NB4 (cell line): ENCODE results near the gene FNIP2.

ENCODE experiments used
- CTCF ChIP-seq: IDR thresholded peaks from one replicate; pipeline ENCODE4 v1.5.1; 2012; ENCODE audit warnings: low read depth, low read length
- MYC ChIP-seq: IDR thresholded peaks from 2 replicates; pipeline ENCODE4 v1.6.1; 2011; ENCODE audit warnings: low read depth, low read length
- POLR2A ChIP-seq: IDR thresholded peaks from 2 replicates; pipeline ENCODE4 v1.6.1; 2011; ENCODE audit warnings: mild to moderate bottlenecking; ENCODE audit not compliant: insufficient read length; ENCODE audit errors: extremely low read depth
- TF ChIP-seq, protein P1 (sequence below): IDR thresholded peaks from 2 replicates; pipeline ENCODE4 v1.6.1; 2011; ENCODE audit warnings: low read depth, low read length

DNA sequence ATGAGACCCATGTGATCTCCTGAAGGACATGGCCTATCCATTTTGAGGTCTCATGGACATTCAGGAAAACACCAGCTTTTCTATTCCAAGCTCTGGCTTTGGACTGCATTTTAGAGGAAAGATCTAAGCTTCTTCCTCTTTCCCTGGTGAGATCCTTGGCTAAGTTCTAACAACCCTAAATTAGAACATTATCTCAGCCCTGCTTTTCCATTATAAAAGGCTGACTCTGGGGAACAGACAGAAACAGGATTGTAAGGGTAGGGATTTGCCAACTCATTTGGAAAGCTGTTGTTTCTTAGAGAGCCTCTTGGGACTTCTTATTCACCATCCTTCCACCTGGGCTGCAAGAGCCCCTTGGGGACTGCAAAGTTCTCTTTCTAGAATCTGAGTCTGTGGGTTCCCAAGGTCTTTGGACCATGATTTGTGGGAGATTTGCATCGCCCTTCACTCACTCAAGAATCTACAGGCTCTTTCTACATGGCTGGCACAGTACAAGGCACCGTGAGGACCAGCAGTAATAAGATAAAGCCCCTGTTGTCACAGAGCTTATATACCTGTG, 146.9 kb downstream of the FNIP2 start:
- TF ChIP-seq POLR2A (no peak), CTCF (no peak), MYC (no peak)
- TF ChIP-seq, protein P1, sequence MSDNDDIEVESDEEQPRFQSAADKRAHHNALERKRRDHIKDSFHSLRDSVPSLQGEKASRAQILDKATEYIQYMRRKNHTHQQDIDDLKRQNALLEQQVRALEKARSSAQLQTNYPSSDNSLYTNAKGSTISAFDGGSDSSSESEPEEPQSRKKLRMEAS: no peak
